Renal pelvis (tissue), 4 donors: ENCODE results near the gene ARHGAP9. TPM values are rescaled to one million over a fixed set of nuclear protein-coding genes. Genes with fewer than 3 reads are reported as not detected.
"Not testable (repeated sequence)": the region's sequence is repeated elsewhere in the genome, so short reads cannot be mapped to it uniquely, and the experiment has no call there.

Source experiments
- DNase-seq: peaks from one replicate; pipeline ENCODE4 v3.0.0-alpha.2; 2013
- polyA plus RNA-seq, 3 donors: library from polyadenylated mRNA; unstranded; fragments of 120-200 nt; gene quantifications; one replicate each; pipeline ENCODE4 v1.2.1, GENCODE V29; 2013; ENCODE audit not compliant: insufficient read length in 3 of 3

ARHGAP9 gene
- polyA plus RNA-seq, 3 donors, result 2.8 to 3.4 (median 3.3) TPM

DNA sequence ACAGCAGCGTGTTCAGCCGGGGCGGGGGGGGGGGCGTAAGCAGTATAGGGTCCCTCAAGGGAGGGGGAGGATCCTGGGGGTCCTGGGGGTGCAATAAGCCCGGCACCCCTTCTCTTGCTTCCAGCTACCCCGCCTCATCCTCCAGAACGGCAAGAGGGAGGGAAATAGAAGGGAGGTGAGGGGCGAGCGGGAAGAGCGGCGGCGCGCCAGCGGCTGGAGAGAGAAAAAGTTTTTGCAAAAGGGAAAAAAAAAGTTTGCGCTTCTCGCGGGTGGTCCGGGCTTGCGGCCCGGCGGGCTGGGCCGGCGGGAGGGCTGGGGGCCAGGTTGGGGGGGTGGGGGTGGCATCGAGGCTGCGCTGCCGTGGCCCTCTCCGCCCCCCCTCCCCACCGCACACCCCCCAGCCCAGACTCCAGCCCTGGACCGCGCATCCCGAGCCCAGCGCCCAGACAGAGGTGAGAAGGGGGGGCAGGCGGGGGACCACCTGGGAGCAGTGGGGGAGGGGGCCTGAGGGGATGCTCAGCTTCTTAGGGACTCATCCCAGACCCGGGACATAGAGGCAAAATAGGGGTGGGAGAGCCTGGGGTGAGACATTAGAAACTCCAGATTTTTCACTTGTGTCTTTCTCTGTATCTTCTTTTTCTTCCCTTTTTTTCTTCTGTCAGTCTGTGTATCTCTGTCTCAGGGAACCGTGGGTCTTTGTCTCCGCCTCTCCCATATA is 19.8 kb downstream of the ARHGAP9 start, which contains the start of gene GLI1:
Gene GLI1, plus strand, starts transcription at position 36 of the 718 bp plus-strand sequence. CDS start 3,907 bp downstream, outside the sequence.
- DNase-seq, result no peak

DNA sequence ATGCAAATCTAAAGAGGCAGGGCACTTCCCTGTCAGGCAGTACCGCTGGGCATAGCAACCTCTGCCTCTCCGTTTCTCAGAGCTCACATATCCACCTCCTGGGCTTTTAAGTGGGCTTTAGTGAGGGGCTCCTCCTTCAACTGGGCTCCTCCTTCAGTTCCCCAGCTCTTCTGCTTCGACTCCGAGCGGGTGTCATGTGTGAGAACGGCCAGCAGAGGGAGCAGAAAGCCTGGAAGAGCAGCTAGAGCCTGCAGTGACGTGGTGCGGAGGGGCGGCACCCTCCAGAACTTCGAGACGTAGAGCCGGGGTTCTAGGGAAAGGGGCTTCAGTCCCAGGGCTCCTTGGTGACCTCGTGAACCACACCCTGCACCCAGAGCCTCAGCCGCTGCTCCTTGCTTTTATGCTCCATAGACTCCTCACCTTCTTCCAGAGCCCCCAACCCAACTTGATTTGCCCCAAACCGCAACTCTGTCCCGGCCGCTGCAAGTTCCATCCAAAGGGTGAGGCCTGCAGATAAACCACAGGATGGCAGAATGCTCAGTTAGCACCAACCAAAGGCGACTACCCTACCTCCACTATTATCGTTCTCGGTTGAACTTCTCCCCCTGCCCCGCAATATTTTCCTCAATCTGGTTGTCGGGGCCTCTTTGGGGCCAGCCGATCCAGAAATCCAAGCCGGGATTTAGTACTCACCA is 20.5 kb downstream of the ARHGAP9 start:
- DNase-seq, result peak; percentile 97

DNA sequence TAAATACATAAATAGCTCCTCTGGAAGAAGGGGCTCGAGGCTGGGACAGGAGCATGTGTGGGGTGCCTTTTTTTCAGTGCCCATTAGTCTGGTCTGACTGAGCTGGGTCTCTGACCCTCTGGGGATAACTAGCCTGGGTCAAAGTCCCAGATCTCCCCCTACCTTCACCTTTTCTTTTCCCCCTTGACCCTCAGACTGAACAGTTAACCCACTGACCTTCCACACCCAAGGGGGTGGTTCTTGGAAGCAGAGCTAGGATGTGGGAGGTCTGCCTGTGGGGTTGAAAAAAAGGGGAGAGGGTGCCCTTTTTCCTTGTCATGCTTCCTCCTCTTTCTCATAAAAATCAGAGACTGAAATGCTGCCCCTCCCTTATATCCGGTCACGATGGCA is 21.0 kb downstream of the ARHGAP9 start:
- DNase-seq, result no peak

DNA sequence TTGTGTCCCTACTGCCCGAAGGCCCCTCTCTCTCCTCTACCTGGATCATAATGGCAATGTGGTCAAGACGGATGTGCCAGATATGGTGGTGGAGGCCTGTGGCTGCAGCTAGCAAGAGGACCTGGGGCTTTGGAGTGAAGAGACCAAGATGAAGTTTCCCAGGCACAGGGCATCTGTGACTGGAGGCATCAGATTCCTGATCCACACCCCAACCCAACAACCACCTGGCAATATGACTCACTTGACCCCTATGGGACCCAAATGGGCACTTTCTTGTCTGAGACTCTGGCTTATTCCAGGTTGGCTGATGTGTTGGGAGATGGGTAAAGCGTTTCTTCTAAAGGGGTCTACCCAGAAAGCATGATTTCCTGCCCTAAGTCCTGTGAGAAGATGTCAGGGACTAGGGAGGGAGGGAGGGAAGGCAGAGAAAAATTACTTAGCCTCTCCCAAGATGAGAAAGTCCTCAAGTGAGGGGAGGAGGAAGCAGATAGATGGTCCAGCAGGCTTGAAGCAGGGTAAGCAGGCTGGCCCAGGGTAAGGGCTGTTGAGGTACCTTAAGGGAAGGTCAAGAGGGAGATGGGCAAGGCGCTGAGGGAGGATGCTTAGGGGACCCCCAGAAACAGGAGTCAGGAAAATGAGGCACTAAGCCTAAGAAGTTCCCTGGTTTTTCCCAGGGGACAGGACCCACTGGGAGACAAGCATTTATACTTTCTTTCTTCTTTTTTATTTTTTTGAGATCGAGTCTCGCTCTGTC is 22.8 kb downstream of the ARHGAP9 start:
- no peak for DNase-seq

DNA sequence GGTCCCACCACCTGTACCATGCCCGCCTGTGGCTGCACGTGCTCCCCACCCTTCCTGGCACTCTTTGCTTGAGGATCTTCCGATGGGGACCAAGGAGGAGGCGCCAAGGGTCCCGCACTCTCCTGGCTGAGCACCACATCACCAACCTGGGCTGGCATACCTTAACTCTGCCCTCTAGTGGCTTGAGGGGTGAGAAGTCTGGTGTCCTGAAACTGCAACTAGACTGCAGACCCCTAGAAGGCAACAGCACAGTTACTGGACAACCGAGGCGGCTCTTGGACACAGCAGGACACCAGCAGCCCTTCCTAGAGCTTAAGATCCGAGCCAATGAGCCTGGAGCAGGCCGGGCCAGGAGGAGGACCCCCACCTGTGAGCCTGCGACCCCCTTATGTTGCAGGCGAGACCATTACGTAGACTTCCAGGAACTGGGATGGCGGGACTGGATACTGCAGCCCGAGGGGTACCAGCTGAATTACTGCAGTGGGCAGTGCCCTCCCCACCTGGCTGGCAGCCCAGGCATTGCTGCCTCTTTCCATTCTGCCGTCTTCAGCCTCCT is 23.4 kb downstream of the ARHGAP9 start:
- no peak for DNase-seq

DNA sequence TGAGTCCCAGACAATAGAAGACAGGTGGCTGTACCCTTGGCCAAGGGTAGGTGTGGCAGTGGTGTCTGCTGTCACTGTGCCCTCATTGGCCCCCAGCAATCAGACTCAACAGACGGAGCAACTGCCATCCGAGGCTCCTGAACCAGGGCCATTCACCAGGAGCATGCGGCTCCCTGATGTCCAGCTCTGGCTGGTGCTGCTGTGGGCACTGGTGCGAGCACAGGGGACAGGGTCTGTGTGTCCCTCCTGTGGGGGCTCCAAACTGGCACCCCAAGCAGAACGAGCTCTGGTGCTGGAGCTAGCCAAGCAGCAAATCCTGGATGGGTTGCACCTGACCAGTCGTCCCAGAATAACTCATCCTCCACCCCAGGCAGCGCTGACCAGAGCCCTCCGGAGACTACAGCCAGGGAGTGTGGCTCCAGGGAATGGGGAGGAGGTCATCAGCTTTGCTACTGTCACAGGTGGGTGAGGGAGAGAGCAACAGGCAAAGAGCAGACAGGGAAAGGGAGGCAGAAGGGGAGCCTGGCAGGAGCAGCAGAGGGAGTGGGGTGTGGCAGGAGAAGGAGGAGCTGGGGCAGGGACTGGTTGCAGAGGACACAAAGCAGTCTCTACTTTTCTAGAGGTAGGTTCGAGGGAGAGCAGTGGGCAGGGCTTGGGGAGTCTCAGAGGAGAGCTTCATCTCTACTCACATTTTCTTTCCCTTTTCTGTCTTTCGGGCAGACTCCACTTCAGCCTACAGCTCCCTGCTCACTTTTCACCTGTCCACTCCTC is 24.1 kb downstream of the ARHGAP9 start:
- DNase-seq, result no peak

DNA sequence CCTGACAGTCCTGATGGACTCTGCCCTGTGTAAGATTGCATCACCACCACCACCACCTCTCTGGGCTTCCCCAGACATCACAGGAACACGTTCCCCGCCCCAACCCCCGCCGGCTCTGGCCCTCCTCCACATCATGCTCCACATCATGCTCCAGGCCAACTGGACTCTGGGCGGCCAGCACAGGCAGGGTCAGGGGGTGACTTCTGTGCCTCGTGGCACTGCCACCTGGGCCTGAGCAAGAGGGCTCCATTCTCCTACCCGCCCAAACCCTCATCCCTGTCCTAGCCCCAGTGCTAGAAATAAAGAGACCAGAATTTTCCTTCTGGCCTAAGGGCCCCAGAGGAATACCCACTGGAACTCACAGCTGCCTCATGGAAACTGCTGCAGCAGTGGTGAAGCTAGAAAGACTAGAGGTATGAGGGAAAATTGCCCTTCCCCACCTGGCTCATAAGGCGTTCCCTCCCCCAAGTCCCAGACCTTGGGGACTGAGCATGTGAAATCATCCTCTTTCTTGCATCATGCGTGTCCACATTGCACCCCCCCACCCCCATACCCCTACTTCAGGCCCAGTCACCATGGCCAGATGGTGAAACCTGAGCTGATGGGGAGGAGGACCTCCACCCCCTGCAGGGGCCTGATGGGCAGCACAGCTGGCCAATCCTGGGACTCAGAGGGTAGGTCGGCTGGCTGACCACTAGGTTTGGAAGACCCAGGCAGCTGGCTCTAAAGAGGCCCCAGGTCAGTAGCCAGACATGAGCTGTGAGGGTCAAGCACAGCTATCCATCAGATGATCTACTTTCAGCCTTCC is 24.9 kb downstream of the ARHGAP9 start, which contains the start of gene INHBE:
Gene INHBE, plus strand, starts transcription at position 742 of the 808 bp plus-strand sequence. CDS start 230 bp downstream, outside the sequence.
- DNase-seq, result no peak

DNA sequence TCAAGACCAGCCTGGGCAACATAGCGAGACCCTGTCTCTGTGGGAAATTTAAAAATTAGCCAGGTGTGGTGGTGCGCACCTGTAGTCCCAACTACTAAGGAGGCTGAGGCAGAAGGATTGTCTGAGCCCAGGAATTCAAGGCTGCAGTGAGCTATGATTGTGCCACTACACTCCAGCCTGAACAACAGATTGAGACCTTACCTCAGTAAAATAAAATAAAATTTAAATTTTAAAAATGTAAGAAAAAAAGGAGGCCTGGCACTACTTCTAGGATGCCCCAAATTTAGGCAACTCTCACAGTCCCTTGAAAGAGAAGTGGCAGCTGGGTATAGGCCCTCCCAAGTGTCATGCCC is 25.5 kb downstream of the ARHGAP9 start:
- DNase-seq, result no peak

DNA sequence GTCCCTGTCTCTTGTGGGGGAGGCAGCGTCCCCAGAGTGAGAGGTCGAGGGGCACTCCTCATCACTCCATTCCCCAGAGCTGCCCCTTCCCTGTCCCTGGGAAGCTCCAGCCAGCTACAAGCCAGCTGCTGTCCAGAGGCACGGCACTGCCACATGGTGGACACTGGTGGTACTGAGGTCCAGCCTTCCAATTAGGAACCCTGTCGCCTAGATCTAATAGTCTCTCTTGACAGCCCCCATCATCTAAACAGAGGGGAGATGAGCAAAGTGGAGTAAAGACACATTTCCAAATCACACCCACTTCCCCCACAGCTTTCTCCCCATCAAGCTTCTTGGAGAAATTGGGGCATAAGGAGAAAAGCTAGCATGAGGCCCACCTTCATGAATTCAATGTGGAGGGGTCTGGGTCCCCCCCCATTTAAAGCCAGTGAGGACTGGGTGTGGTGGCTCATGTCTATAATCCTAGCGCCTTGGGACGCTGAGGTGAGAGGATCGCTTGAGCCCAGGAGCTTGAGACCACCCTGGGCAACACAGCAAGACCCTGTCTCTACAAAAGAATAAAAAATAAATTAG is 26.6 kb downstream of the ARHGAP9 start:
- DNase-seq, result peak; percentile 67

DNA sequence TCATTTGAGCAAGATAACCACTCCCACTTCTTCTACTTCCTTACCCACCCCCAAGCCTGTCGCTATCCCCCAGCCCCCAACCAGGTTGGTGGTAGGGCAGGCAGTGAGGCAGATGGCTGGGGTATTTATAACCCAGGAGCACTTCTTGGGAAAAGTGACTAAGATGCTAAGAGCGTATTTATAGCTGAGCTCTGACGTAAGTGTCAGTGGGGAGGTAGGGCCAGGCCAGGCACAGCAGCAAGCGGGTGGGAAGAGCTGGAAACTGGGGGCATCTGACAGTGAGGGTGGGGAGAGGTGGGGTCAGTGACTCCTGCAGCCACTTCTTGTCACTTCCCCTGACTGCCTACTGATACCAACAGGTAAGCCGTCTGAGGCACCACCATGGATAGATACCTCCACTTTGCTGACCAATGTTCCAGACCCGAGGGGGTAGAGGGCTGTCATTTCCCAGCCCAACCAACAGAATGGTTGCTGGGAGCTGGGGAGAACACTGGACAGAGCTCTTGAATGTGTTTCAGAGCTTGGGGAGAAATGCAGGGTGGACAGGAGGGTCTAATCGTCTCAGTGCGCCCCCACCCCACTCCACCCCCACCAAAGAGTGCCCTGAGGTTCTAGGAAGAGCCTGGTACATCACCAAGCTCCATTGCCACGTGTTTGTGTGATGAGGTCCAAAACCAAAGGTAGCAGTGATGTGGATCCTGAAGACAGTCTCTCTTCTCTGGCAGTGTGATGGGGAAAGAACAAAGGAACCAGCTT is 27.3 kb downstream of the ARHGAP9 start:
- no peak for DNase-seq

DNA sequence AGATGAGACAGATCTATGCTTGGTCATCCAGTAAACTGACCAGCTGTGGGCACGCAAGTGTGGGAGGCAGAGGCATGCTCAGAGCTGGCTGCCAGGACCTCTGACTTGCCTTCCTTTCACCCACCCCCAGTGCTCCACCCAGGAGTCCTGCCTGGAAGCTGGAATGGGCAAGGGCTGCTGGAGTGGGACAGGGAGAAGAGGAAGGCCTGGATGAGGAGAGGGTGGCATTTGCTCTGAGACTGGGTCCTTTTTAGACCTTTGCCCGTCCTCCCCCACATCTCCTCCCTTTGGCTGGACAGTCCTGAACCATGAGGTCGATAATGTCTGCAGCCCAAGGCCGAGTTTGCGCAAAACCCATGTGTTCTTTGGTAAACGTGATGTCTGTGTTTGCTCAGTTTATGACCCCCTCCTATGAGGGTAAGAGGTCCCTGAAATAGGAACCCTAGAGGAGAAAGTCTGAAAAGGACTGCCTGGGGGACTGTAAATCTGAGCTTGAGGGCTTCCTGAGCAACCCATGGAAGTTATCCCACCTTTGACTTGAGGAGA is 28.4 kb downstream of the ARHGAP9 start:
- no peak for DNase-seq

DNA sequence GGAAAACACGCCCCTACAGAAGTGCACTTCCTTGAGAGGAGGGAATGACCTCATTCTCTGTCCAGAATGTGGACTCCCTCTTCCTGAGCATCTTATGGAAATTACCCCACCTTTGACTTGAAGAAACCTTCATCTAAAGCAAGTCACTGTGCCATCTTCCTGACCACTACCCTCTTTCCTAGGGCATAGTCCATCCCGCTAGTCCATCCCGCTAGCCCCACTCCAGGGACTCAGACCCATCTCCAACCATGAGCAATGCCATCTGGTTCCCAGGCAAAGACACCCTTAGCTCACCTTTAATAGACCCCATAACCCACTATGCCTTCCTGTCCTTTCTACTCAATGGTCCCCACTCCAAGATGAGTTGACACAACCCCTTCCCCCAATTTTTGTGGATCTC is 29.6 kb downstream of the ARHGAP9 start:
- no peak for DNase-seq

DNA sequence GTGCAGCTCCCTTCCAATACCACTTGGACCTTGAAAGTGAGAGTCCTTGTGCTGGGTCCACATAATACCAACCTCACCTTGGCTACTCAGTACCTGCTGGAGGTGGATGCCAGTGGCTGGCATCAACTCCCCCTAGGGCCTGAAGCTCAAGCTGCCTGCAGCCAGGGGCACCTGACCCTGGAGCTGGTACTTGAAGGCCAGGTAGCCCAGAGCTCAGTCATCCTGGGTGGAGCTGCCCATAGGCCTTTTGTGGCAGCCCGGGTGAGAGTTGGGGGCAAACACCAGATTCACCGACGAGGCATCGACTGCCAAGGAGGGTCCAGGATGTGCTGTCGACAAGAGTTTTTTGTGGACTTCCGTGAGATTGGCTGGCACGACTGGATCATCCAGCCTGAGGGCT is 30.3 kb downstream of the ARHGAP9 start:
- no peak for DNase-seq

DNA sequence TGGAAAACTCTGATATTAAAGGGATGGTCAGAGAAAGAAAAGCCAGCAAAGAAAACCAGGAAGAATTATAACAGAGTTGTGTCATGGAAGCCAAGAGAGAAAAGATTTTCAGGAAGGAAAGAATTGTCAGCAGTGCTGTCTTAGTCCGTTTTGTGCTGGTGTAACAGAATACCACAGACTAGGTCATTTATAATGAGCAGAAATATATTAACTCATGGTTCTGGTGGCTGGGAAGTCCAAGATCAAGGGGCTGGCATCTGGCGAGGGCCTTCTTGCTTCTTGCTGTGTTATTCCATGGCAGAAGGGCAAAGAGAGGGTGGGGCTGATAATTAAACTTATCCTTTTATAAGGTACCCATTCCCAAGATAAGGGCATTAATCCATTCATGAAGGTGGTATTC is 31.0 kb downstream of the ARHGAP9 start:
- no peak for DNase-seq

DNA sequence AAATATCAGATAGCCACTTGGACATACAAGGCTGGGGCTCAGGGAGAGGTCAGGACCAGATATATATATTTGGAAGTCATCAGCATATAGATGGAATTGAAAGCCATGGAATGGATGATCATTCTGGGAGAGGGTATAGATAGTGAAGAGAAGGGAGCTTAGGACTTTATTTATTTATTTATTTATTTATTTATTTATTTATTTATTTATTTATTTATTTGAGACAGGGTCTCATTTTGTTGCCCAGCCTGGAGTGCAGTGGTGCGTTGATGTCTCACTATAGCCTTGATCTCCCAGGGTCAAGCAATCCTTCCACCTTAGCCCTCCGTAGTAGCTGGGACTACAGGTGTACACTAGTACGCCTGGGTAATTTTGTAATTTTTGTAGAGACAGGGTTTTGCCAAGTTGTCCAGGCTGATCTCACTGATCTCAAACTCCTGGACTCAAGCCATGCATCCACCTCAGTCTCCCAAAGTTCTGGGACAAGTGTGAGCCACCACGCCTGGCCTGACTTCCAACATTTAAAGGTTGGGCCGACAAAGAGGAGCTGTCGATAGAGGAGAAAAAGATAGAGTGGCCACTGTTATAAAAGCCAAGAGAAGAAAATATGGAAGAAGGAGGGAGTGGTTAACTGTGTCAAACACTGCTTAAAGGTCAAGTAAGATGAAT is 33.2 kb downstream of the ARHGAP9 start:
- DNase-seq, result no peak

DNA sequence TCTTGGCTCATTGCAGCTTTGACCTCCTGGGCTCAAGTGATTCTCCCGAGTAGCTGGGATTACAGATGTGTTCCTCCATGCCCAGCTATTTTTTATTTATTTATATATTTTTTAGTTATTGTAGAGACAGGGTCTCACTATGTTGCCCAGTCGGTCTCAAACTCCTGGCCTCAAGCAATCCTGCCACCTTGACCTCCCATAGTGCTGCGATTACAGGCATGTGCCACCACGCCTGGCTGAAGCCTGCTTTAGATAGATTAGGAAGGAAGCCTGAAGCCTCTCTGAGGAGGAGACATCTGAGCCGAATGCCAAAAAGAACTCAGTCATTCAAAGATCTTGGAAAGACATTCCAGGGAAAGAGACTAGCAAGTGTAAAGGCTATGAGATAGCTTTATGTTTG is 34.9 kb downstream of the ARHGAP9 start:
- no peak for DNase-seq

DNA sequence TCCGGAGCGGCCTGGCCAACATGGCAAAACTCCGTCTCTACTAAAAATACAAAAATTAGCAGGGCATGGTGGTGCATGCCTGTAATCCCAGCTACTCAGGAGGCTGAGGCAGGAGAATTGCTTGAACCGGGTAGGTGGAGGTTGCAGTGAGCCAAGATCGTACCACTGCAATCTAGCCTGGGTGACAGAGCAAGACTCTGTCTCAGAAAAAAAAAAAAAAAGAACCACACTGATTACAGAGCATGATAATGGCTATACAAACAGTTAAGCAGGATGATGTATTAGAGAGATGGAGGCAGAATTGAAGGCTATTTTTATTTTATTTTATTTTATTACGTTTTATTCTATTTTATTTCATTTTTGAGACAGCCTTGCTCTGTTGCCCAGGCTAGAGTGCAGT is 35.3 kb downstream of the ARHGAP9 start:
- not testable (repeated sequence) for DNase-seq

DNA sequence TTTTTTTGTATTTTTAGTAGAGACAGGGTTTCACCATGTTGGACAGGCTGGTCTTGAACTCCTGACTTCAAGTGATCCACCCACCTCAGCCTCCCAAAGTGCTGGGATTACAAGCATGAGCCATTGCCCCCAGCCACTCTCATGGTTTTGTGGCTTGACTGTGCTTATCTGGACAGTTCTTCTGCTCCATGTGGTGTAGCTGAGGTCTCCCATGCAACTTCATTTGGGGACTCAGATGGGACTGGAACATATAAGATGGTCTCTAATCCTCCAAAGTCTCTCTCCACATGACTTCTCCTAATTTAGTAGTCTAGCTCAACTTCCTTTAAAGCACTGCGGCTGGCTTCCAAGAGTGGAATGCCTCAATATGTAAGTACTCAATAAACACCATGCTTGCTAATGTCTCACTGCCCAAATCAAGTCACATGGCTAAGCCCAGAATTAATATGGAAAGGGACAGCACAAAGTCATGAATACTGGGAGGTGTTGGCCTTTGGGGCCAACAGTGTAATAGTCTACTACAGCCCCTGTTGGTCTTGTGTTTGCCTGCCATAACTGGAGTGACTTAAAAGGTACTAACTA is 37.7 kb downstream of the ARHGAP9 start:
- DNase-seq, result no peak
